NCI-H2029 (cell line): ENCODE results near the gene CABLES2.

Experiments
- DNase-seq: peaks from one replicate; lab custom pipeline; 2025; lab: John Stamatoyannopoulos, UW

Gene CABLES2

DNA sequence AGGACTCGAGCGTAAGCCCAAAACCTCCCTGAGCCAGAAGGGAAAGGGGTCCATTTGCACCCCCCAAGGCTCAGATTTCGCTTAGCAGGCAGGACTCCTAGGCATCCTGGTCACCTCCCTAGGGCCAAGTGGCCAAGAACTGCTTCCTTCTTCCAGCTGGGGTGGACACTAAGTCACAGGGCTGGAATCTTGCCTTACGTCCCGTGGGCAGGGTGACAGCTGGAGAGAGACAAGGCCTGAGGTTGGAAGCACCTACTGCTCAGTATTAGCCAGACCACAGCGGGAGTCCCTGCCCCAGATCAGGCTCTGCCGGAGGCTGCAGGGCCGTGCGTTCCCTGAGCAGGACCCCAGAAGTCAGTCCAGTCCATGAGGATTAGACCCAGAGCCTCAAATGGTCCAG is 59.6 kb downstream of the CABLES2 start:
- DNase-seq, result no peak

DNA sequence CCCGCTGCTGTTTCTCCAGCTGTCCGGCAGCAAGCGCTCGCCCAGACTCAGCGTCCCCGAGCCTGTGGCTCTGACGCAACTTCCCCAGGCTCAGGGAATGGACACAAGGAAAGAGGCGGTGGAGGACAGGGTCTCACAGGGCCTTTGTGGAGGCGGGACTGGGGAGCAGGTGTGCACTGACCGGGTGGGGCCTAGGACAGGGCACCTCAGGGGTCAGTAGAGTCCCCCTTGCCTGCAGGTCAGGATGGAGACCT is 60.0 kb downstream of the CABLES2 start:
- no peak for DNase-seq

DNA sequence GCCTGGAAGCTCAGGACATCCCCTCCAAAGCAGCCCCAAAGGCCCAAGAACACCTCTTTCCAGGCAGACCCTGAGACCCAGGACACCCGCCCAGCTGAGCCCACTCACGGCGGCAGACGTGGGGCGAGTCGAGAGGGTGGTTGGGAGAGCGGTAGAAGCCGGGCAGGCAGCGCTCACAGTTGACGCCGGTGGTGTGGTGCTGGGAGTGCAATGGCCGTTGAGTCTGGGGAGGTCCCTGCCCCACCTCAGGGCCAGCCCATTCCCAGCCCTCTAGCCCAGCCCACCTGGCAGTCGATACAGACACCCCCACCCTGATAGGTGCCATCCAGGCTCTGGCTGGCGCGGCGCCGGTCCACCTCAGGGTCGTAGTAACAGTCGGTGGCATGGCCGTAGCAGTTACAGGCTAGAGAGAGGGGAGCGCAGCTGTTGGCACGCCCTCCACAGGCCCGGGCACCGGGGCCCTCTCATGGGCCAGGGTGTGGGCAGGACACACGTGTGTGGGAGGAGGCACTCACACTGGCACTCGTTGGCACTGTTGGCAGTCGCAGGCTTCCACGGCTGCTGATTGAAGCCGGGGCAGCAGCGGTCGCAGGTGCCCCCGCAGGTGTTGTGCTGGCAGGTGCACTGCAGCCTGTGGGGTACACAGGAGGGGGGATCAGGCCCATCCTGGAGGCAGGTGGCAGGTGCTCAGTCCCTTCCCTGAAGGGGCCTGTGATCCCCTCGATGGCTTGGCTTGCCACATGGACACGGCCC is 60.5 kb downstream of the CABLES2 start:
- no peak for DNase-seq

DNA sequence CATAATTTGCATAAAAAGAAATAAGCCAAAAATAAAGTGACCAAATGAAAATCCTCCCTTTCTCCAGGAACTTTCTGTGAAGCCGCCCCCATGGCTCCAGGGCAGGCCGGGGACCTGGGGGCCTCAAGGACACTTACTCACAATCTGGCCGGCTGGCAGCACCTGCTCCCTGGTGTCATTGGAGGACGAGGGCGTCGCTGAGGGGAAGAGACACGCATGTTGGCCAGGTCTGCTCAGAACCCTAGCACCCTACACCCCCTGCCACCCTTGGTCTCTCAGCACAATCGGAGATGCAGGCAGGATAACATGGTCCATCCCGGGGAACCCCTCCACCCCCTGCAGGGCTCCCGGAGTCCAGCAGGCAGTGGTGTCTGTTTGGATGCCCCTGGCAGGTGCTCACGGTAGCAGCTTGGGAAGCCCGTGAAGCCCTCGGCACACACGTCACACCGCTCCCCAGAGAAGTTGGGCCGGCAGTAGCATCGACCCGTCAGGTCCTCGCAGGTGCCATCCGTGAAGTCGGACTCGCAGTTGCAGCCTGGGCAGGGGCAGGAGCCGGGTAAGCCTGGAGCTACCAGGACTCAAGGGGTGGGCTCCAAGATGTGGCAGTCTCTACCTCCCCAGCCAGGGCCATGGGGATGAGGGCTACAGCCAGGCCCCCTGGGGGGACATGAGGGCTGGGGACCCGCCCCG is 61.3 kb downstream of the CABLES2 start:
- no peak for DNase-seq

GRCh38 chr20:62344782-62345181 is 62.3 kb downstream of the CABLES2 start:
- DNase-seq, result no peak

DNA sequence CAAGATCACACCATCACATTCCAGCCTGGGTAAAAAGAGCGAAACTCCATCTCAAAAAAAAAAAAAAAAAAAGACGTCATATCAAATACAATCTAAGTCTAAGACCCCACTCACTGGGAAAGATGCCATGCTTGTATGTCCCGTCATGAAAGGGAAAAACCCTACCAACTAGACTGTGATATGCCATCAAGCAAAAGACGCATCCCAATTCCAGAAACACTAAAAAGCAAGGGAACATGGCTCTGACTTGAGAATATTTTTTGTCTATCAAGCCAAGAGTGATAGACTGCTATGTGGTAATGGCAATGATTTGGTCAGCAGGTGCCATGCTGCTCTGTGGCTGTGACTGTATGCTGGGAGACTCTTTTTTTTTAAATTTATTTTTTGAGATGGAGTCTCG is 63.0 kb downstream of the CABLES2 start:
- DNase-seq, result no peak

DNA sequence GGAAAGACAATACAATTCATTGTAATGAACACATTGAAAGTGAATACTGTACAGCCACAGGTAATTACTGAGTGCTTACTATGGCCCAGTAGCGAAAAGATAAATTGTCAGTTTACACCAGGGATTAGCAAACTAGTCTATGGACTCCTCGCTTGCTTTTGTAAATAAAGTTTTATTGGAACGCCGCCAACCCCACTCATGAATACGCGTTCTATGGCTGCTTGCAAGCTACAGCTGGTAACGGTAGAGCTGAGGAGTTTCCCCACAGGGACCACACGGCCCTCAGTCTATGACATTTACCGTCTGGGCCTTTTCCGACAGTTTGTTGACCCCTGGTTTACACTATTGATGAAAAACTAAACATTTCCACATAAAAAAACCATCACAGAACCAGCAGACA is 64.2 kb downstream of the CABLES2 start:
- peak; percentile 20 for DNase-seq

DNA sequence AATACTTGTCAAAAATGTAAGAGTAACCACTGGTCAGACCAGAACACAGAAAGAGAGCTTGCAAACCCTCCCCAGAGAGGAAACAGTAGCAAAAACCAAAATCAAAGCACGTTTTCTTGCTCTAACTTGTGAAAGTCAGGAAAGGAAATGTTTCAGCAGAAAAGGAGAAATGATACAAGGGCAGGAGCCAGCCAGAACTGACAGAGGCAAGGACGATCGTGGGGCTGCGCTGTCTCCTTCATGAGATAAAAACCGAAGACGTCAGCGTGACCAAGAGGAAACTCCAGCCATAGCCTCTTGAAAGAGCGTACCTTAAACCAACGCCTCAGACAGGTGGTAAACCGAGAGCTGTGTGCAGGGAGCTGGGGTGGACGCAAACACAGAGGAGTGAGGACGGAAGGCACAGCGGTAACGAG is 67.4 kb downstream of the CABLES2 start:
- DNase-seq, result no peak
